Calu3 (cell line): ENCODE measurements around the gene CNPY3. TPM values are rescaled to one million over a fixed set of nuclear protein-coding genes. Genes with fewer than 3 reads are reported as not detected.
"Not testable (repeated sequence)": the region's sequence is repeated elsewhere in the genome, so short reads cannot be mapped to it uniquely, and the experiment has no call there.

Experiments used
- BruUV-seq: library from RNA; stranded (reverse); fragments of 400-500 nt; replicated peaks from 2 replicates; lab custom pipeline; 2021; lab: Mats Ljungman, UMichigan
- CTCF ChIA-PET: fragments of 300-600 bp; sonication (Branson Sonifier 250); formaldehyde crosslinking; loops from one replicate; lab custom pipeline; 2022; ENCODE audit warnings: antibody characterized with exemption; lab: Charles Lee
- DNase-seq: peaks from one replicate; pipeline ENCODE4 v3.0.0; 2022
- H3K27ac Mint-ChIP-seq: one replicate; pipeline ENCODE4 v1.8.0; 2022; ENCODE audit warnings: mixed read lengths; ENCODE audit not compliant: unreplicated experiment
- H3K27me3 Mint-ChIP-seq: one replicate; pipeline ENCODE4 v1.8.0; 2022; ENCODE audit warnings: mixed read lengths; ENCODE audit not compliant: unreplicated experiment
- H3K36me3 Mint-ChIP-seq: one replicate; pipeline ENCODE4 v1.8.0; 2022; ENCODE audit warnings: mild to moderate bottlenecking, moderate library complexity, mixed read lengths; ENCODE audit not compliant: insufficient read depth, unreplicated experiment
- H3K4me1 Mint-ChIP-seq: one replicate; pipeline ENCODE4 v1.8.0; 2022; ENCODE audit warnings: mild to moderate bottlenecking, low read depth, mixed read lengths; ENCODE audit not compliant: unreplicated experiment
- H3K4me3 Mint-ChIP-seq: one replicate; pipeline ENCODE4 v1.8.0; 2022; ENCODE audit warnings: mild to moderate bottlenecking, low read depth, moderate library complexity, mixed read lengths; ENCODE audit not compliant: unreplicated experiment
- H3K9me3 Mint-ChIP-seq: one replicate; pipeline ENCODE4 v1.8.0; 2022; ENCODE audit warnings: low read depth, mixed read lengths; ENCODE audit not compliant: unreplicated experiment
- intact Hi-C: fragments of 100-400 bp; cut with micrococcal nuclease; formaldehyde crosslinking; loops from one replicate; pipeline ENCODE4 v1.10.0; 2022; ENCODE audit not compliant: unreplicated experiment
- total RNA-seq: library from RNA; stranded (reverse); gene quantifications from 2 replicates; pipeline ENCODE4 v1.2.3, GENCODE V29; 2022
- TF ChIP-seq, protein P1 (sequence below): fragments of 200-600 bp; IDR thresholded peaks from one replicate; pipeline ENCODE4 v1.8.0; 2022; ENCODE audit warnings: antibody characterized with exemption; ENCODE audit not compliant: unreplicated experiment

CNPY3 gene
- total RNA-seq, 1 experiment from 2014 or later = 60.7 TPM

DNA sequence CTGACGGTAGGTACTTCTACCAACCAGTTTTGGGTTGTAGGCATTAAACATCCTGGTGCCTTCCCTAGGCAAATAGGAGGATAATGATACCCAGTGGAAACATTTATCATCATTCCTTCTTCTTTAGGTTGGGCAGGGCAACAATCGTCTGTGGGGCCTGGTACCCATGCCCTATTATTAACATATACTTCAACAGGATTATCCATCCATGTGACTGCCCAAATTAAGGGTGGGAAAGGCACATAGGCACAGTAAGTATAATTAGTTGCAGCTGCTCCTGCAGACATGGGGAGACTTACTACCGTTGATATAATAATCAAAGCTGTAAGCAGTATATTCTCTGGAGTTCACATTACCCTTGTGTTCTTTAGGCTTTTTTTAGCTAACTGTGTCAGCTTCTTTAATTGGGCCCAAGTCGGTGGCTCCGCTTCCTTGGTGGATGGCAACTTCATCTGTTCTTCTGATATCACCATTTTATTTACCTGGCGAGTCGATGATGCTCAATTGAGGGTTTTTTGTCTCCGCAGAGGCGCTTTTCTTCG, 33.0 kb upstream of the CNPY3 start:
- H3K4me3 Mint-ChIP-seq = no peak overlapping the region
- no peak for DNase-seq
- H3K4me1 Mint-ChIP-seq = peaks cover 19% of the 10 kb centered on the region
- CTCF ChIA-PET = interaction anchor here (1.0 kb wide), 1 partner anchor 257 kb away, joined by 3 read pairs; no protein-coding TSS in a partner anchor
- TF ChIP-seq, protein P1, sequence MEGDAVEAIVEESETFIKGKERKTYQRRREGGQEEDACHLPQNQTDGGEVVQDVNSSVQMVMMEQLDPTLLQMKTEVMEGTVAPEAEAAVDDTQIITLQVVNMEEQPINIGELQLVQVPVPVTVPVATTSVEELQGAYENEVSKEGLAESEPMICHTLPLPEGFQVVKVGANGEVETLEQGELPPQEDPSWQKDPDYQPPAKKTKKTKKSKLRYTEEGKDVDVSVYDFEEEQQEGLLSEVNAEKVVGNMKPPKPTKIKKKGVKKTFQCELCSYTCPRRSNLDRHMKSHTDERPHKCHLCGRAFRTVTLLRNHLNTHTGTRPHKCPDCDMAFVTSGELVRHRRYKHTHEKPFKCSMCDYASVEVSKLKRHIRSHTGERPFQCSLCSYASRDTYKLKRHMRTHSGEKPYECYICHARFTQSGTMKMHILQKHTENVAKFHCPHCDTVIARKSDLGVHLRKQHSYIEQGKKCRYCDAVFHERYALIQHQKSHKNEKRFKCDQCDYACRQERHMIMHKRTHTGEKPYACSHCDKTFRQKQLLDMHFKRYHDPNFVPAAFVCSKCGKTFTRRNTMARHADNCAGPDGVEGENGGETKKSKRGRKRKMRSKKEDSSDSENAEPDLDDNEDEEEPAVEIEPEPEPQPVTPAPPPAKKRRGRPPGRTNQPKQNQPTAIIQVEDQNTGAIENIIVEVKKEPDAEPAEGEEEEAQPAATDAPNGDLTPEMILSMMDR = no peak
- no peaks in the 10 kb centered on the region for H3K9me3 Mint-ChIP-seq
- no peak overlapping the region for H3K27ac Mint-ChIP-seq
- no TSS peak for BruUV-seq
- peaks cover 2% of the 10 kb centered on the region for H3K36me3 Mint-ChIP-seq
- intact Hi-C loops = no loop called here
- H3K27me3 Mint-ChIP-seq = peaks cover 2% of the 10 kb centered on the region

DNA sequence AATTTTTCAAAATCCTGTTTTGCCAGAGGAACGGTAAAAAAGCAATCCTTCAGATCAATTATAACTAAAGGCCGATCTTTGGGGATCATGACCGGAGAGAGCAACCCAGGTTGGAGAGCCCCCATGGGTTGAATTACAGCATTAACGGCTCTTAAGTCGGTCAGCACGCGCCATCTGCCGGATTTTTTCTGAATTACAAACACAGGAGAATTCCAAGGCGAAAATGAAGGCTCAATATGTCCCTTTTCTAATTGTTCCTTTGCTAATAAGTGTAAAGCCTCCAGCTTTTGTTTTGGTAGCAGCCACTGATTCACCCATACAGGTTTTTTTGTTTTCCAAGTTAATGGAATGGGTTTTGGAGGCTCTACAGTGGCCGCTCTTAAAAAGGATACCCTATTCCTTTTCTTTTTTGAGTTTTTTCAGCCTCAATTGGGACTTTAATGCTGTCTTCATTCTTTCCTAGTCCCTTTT, 30.4 kb upstream of the CNPY3 start:
- H3K4me3 Mint-ChIP-seq = no peak overlapping the region
- intact Hi-C loops = loop anchor here (2.0 kb wide), 1 partner anchor 238 kb away; no protein-coding TSS in a partner anchor
- peak; percentile 86 for DNase-seq
- peaks cover 26% of the 10 kb centered on the region for H3K4me1 Mint-ChIP-seq
- H3K27me3 Mint-ChIP-seq = peaks cover 11% of the 10 kb centered on the region
- no peaks in the 10 kb centered on the region for H3K9me3 Mint-ChIP-seq
- no peak overlapping the region for H3K27ac Mint-ChIP-seq
- TF ChIP-seq, protein P1 = peak; percentile 91
- CTCF ChIA-PET = interaction anchor here (0.5 to 1.0 kb wide), 2 partner anchors 201 to 237 kb away, joined by 3 read pairs; no protein-coding TSS in a partner anchor
- no TSS peak for BruUV-seq
- H3K36me3 Mint-ChIP-seq = no peaks in the 10 kb centered on the region

- TF ChIP-seq, protein P1 = no peak
- CTCF ChIA-PET = no interaction called here
- Mint-ChIP-seq H3K9me3 (no peaks in the 10 kb centered on the region), H3K4me1 (peaks cover 19% of the 10 kb centered on the region), H3K36me3 (no peaks in the 10 kb centered on the region), H3K27ac (no peak overlapping the region), H3K4me3 (no peak overlapping the region), H3K27me3 (peaks cover 11% of the 10 kb centered on the region)
- BruUV-seq = no TSS peak
- intact Hi-C loops = loop anchor here (2.0 to 5.0 kb wide), 3 partner anchors 82 to 239 kb away; partner anchors contain the start of gene PPP2R5D
- DNase-seq = no peak
Observed at GRCh38 chr6:42899871-42900270, 29.4 kb upstream of the CNPY3 start.

DNA sequence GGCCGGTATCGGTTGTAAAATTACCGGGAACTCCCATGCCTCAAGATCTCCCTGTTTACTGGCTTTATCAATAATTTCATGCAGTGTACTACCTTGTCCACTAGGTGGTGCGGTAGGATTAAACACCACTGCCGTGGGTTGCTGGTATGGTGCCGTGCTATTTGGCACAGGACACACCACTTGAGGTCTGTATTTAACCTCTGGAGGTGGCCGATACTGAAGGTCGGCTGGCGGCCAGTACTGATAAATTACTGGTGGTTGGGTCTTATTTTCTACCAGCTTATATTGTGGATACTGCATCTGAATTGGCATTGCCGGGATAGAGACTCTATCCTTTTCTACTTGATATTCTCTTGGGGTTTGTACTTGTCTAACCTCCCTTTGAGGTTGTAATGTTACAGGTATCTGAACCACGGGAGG, 27.7 kb upstream of the CNPY3 start:
- Mint-ChIP-seq H3K4me3 (no peak overlapping the region), H3K9me3 (no peaks in the 10 kb centered on the region), H3K4me1 (peaks cover 19% of the 10 kb centered on the region), H3K36me3 (no peaks in the 10 kb centered on the region), H3K27me3 (peaks cover 21% of the 10 kb centered on the region), H3K27ac (no peak overlapping the region)
- peak; percentile 89 for DNase-seq
- intact Hi-C loops = loop anchor here (1.0 to 5.0 kb wide), 4 partner anchors 81 to 243 kb away; partner anchors contain the start of gene PPP2R5D
- BruUV-seq = no TSS peak
- TF ChIP-seq, protein P1 = peak; percentile 82
- CTCF ChIA-PET = interaction anchor here (1.1 to 1.4 kb wide), 2 partner anchors 28 to 228 kb away, joined by 3 to 4 read pairs; partner anchors contain the start of gene CNPY3

DNA sequence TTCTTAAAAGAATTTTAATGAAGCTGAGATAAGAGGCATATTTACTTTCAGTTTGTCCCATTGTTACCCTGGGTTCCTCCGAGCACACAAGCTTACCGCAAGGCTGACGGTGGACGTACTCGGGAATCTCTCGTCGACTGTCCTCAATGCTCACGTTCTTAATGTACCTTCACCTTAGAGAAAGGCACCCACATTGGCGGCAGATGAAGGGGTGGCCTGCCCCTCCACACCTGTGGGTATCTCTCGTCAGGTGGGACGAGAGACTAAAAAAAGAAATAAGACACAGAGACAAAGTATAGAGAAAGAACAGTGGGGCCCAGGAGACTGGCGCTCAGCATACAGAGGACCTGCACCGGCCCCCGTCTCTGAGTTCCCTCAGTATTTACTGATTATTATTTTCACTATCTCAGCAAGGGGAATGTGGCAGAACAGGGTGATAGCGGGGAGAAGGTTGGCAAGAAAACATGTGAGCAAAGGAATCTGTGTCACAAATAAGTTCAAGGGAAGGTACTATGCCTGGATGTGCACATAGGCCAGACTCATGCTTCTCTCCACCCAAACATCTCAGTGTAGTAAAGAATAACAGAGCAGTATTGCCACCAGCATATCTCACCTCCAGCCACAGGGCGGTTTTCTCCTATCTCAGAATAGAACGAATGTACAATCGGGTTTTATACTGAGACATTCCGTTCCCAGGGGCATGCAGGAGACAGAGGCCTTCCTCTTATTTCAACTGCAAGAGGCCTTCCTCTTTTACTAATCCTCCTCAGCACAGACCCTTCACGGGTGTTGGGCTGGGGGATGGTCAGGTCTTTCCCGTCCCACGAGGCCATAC, 26.6 kb upstream of the CNPY3 start:
- H3K9me3 Mint-ChIP-seq, H3K27ac Mint-ChIP-seq, DNase-seq, BruUV-seq, H3K36me3 Mint-ChIP-seq: not testable (repeated sequence)
- H3K4me1 Mint-ChIP-seq = peaks cover 19% of the 10 kb centered on the region
- CTCF ChIA-PET = interaction anchor here (0.9 to 1.4 kb wide), 2 partner anchors 27 to 432 kb away, joined by 4 read pairs; partner anchors contain the start of gene CNPY3
- H3K27me3 Mint-ChIP-seq = peaks cover 32% of the 10 kb centered on the region
- H3K4me3 Mint-ChIP-seq = peak overlapping the region; percentile 11
- intact Hi-C loops = loop anchor here (5.0 kb wide), 2 partner anchors 80 to 95 kb away; partner anchors contain the start of gene PPP2R5D
